Measurements from ENCODE around the gene THEM4.
"Not testable (repeated sequence)": the region's sequence is repeated elsewhere in the genome, so short reads cannot be mapped to it uniquely, and the experiment has no call there.

The THEM4 gene

DNA sequence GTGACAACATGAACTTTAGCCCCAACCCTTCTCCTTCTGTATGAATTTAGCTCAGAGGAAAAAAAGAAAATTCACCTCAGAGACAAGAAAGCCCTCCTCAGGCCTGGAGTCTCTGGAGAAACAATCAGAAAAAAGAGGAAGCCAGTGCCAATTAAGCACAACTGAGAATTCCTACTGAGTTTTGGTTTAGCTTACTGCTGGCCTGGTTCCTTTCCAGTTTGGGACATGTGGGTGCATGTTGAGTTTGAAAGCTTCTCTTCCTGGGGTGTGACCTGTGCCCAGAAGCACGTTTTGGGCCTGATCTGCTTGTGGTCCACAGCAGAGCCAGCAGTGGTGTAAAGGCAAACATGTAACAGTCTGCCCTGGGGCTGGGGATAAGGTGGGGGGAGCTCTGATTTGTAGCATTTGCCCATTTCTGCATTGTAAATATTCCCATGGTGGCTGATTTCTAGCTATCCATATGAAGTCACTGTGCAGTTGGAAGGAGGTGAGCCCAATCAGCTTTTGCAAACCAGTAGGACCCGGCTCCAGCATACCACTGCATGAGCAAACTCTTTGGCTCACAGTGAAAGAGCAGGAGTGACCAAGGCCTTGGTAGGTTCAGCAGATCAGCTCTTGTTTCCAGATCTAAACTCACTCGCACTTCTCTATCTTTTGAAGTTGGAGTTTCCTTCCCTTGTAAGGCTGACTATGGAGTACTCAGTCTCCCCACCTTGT is 51.1 kb downstream of the THEM4 start:
- no peak for DNase-seq

DNA sequence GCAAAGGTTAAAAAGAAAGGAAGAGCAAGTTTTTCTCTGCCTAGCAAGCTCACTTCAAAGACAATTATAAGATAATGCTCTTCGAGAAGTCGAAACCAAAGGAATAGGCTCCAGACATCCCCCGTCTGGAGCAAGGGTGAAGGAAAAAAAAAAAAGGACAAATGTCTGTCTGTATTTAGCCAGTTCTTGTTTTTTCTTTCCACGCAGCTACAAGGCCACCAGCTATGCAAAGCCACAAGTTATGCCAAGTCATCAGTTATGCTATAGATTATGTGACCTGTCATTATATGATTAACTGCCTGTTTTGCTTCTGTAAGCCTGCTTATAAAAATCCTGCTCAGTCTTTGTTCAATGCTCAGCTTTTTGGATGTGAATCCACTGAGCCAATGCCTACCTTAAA is 53.4 kb downstream of the THEM4 start:
- DNase-seq = no peak

DNA sequence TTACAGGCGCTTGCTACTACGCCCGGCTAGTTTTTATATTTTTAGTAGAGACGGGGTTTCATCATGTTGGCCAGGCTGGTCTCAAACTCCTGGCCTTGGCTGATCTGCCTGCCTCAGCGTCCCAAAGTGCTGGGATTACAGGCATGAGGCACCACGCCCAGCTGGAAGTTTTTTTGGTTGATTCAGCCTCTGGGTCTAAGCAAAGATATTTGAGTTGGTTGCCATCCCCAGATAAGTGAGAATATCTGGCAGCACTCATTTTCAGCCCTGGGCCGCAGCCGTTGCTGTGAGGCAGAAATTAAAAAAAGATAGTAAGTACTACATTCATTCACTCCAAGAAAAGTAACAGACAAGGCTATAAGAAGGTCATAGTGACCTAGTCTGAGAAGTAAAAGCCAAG is 53.8 kb downstream of the THEM4 start:
- DNase-seq = not testable (repeated sequence)

DNA sequence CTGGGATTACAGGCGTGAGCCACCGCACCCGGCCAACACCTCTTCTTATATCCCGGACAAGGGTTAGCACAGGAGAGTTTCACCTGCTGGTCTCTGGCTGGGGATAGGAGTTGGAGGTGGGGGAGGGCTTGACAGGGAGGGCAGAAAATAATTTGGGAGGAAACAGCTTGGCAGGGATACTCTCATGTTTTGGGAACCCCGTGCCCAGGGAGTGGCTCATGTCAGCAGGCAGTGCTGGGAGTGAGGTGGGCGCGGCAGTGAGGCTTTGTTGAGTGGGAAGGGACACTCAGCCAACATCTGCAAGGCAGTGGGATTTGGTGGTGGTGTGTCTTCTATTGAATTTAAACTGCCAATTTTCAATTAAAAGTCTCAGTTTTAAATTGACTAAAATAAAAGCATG is 54.7 kb downstream of the THEM4 start:
- no peak for DNase-seq

DNA sequence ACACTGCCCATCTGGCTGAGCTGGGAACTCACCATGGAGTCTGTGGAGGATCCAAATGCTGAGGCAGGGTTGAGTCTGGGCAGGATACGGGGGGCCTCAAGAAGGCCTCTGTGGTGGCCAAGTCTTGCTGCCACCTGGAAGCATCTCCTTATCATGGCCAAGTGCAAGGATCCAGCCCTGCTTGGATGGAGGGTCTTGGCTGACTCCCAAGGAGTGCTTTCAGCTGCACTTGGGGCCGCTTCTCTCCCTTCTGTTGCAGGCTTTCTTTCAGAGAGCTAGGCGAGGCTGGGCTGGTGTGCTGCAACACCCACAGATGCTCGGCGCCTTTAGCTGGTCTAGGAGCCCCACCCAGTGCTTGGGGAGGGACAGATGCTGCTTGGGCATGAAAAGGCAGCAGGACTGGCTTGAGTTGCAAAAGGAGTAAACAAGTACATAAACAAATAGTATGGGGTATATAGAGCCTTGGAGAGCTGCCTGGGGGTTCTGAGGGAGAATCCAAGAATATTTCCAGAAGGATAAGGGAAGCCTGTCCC is 55.8 kb downstream of the THEM4 start, which contains the start of gene THEM5:
TSS of gene THEM5 (minus strand) at position 302 of the 533 bp plus-strand sequence. CDS start at position 155, 147 bp downstream.
- no peak for DNase-seq

DNA sequence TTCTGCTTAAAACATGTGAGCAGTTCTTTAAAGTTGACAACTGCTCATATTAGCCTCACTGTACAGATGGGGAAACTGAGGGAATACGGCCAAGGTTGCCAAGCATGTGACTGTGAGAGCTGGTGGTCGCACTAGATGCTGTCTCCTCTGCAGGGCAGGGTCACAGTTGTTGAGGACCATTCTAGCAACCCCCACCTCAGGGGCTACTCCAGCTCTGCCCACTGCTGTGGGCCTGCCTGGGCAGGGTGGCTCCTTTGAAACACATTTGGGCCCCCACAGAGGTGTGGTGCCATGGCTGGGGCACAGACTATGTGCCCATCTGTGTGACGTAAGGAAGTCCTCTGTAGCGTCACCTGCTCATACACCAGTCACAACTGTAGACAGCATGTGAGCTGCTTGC is 56.6 kb downstream of the THEM4 start:
- no peak for DNase-seq

DNA sequence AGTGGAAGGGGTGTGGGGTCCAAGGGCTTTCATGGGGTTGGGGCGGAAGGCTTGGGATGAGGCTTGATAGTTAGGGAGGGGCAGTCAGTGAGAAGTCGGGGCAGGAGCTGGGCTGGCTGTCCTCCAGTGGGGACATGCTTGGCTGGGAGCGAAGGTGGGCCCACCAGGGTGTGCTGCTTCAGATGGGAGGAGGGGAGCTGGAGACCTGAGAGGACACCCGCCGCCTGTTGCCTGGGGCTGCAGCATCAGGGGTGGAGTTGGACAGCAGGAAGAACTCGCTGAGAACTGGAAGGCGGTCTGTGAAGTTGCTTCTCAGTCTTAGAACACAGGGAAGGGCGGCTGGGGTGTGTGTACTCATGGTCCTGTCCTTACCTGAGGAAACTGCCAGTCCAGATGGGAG is 57.4 kb downstream of the THEM4 start:
- no peak for DNase-seq

DNA sequence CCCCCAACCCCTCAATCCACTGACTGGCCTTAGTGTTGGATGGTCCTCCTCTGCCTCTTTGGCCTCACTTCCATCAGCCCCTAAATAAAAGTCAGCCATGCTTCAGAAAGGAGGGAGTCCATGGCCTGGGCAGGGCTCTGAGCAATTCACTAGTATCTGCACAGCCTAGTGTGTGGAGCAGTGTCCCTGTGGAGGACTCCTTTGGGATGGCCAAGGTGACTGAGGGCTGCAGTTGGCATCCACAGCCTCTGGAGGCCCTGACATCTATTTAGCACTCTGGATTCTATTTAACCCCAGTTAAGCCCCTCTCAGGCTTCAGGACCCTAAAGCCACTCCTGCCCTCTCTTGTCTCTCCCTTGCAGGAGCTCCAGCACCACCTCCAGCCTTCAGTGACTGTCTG is 59.4 kb downstream of the THEM4 start:
- no peak for DNase-seq

DNA sequence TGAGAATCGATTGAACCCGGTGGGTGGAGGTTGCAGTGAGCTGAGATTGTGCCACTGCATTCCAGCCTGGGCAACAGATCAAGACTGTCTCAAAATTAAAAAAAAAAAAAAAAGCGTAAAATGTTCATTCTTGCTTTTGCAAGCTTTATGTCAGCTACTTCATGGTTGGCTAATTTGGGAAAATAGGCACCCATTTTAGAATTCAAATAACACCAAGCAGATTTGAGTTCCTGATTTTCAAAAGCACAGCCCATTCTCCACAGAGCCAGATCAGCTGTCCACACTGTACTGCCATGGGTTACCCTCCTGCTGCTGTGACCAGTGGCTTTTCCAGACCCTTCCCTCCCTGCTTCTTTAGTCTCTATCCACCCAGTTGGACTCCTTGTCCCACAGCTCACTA is 60.2 kb downstream of the THEM4 start:
- no peak for DNase-seq

DNA sequence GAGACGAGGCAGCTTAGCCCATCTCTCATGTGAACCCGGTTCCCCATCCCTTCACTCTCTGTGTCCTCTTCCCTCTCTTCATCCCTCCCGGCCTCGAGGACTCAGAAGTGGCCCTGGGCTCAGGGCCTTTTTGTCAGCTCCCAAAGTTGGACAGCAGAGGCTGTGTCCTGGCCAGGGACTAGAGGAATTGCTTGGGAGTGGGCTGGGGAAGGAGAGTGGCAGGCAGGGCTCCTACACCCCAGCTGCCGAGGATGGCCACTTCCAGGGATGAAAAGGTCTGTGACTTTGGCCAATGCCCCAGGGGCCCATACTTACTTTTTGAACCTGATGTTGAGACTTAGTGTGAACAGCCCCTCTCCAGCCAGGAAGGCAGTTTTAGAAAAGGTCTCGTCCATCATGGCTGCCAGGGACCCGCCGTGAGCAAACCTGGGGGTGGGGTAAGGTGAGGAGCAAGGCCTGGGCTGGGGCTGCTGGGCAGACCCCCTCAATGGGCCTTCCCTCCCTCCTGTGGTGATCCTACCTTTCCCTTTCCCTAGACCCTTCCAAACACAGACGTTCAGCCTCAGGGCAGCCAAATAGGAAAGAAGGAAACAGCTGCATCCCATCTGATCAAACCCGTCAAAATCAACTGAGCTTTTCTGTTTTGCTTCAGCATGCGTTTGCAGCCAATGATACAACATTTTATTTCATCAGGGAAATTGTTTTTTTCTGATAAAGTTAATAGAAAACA is 61.3 kb downstream of the THEM4 start:
- no peak for DNase-seq

DNA sequence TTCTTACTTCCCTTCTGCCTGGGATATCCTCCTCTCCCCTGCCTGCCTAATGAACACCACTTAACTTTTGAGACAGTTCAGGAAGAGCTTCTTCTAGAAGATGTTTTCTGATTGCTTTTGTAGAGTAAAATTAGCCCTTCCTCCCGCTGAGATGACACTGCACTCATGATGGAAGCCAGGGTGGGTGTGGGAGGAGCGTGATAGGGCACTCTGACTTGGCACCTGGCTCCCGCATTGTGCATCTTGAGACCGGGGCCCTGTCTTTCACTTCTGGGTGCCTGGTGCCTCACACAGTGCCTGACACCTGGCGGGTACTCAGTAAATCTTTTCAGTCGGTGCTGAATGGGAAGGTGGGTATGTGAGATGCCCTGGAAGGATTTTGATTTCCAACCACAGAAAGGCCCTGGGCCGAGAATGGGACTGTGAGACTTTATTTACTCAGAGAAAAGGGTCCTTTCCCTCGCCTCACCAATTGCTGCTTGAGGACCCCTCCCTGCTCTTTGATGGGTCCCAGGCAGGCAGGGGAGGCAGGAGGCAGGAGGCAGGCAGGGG is 62.5 kb downstream of the THEM4 start:
- DNase-seq = no peak

DNA sequence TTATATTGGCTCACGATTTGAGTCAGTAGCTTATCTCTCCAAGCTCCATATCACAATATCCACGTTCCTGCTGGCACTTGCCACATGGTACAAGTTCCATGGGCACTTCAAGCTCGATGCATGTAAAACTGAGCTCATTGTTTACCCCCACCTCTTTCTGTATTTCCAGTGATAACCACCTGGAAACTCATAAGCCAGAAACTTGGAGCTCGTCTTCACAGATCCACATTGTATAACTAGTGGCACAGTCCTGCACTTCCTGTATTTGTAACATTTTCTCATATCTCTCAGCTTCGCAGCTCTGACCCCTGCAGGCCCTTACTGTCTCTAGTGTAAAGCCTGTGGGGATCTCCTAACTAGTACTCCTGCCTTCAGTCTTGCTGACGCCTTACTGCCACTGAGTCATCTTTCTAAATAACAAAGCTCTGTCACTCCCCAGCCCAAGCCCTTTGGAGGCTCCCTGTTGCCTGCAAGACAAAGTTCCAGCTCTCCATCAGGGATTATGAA is 63.2 kb downstream of the THEM4 start:
- DNase-seq = no peak

DNA sequence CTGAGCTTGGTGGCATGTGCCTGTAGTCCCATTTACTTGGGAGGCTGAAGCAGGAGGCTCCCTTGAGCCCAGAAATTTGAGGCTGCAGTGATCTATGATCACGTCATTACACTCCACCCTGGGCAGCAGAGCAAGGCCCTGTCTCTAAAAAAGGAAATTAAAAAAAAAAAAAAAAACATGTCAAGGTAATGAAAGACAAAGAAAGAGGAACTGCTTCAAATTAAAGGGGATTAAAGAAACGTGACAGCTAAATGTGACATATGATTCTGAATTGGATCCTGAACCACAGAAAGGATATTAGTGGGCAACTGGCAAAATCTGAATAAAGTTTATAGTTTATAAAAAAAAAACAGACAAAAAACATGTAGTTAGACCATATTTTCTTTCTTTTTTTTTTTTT is 65.9 kb downstream of the THEM4 start:
- no peak for DNase-seq

DNA sequence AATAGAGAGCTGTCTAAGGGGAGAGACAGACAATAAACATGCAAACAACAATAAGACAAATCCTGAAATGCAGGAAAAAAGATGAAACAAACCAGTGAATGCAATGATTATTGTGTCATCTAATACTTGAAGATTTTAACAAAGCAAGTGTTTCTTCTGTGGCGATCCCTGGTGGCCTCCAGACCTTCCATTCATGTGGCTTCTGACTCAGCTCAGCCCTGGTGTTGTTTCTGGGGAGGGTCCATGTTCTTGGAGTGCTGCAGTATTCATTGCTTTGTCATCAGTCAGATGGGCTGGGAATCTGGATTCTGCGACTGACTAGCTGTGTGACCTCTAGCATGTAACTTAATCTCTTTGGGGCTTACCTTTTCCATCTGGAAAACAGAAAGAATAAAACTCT is 68.2 kb downstream of the THEM4 start:
- no peak for DNase-seq

DNA sequence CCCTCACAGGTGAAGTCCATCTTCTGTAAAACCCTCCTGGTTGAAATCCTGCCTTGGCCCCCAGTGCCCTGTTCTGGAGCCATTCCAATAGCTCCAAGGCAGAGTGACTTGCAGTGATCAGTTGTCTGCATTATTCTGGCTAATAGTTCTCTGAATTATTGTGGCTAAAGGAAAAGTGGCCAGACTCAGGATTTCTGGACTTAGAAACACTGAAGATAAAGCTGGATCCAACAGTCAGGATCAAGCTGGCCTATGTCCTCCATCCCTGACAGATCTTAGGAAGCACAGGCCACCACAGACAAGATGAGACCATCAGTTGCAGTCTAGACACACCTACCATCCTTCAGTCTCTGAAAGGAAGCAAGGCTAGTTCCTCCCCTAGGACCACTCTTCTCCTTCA is 68.9 kb downstream of the THEM4 start:
- DNase-seq = no peak

DNA sequence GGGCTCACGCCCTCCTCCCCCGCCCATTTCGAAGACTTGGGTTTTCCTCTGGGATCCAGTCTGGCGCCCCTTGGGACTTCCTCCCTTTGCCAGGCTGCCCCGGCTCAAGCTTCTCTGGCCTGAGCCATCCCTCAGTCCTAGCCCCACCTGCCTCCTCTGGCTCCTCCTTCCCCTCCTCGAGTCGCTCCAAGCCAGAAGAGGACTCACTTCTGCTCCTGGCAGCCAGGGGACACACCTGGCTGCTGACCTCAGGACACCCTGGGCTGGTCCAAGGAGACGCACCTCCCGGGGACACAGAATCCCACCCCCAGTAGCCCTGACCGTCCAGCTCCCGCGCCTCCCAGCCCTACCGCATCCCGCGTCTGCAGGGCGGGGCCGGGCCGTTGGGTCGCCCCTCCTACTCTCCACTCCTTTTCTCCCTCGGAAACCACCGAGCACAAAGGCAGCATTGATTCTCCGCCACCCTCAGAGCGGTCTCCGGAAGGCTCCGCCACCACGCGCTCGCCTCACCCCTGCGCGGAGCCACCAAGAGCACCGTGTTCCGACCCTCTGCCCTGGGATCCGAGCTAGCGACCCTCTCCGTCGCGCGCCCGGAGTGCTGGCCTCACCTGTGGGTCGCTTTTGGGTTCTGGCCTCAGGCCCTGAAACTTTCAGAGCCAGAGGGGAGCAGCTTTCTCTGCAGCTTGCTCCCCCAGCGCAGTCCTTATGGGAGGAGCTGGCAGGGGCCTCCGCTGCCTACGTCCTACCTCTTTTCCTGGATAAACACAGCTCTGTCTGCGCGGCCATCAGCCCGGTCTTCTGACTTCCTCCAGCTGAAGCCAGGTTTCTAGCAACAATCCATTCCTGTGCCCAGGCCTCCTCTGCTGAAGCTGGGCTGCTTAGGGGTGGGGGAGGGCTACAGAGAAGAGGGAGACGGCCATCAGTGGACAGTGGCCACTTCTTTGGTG is 69.6 kb downstream of the THEM4 start, which contains the start of gene C2CD4D:
TSS of gene C2CD4D (minus strand) at position 364 of the 947 bp plus-strand sequence. CDS start 831 bp downstream, outside the sequence.
- DNase-seq = no peak

DNA sequence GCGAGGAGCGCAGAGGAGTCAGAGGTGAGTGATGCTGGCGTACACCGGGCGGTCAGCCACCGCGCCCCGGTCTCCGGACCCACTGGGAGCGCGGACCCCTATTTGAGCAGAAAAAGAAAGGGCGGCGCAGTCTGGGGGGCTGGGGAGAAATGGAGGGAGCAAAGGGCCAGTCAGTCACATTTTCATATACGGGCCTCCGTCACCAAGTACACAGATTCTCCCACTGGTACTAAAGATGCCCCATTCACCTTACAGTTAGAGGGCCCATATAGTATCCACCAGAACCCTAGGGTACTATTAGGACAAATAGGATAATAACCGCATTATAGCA is 70.3 kb downstream of the THEM4 start:
- DNase-seq = no peak

DNA sequence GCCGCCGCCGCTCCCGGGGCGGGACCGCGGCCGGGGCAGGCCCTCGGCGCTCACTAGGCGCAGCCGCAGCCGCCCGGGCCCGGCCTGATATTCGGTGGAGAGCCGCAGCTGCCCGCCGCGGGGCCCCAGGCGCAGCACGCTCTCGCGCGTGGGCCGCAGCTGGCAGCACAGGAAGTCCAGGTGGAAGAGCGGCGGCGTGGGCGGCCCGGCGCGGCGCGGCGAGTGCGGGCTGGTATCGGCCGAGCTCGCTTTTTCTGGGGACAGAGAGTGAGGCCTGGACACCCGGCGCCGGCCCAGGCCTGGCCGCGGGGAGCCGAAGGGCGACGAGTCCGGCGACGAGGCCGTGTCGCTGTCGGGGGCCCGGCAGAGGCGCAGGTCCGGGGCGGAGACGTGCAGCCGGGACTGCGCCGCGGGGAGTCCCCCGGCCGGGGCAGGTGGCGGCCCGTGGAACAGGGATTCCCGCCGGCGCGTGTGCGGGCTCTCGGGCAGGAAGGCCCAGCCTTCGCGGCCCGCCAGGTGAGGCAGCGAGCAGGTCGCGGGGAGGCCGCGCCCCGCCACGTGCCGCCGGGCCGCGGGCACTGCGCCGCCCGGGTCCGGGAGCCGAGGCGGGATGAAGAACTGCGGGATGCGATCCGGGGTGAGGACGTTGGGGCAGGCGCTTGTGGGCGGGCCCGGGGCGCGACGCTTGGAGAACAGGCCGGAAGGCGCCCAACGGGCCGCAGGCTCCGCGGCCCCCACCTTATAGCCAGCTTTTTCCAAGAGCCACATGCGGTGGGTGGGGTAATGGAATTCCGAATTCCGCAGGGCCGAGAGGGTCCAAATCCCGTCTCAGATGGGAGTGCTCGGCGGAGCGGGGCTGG is 70.9 kb downstream of the THEM4 start:
- DNase-seq = no peak

DNA sequence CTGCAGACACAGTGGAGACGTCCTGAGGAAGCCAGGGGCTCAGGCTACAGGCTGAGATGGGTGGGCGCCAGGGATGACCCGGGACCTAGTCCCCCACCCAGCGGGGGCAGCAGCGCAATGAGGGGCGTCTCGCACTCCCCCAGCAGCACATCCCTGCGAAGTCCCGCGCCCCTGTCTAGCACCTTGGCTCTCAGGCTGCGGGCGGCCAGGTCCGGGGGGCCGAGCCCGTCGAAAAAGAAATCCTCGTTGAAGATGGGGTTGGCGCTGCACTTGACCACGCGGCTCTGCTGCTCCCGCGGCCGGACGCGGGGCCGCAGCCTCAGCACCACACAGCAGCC is 71.5 kb downstream of the THEM4 start:
- DNase-seq = no peak

DNA sequence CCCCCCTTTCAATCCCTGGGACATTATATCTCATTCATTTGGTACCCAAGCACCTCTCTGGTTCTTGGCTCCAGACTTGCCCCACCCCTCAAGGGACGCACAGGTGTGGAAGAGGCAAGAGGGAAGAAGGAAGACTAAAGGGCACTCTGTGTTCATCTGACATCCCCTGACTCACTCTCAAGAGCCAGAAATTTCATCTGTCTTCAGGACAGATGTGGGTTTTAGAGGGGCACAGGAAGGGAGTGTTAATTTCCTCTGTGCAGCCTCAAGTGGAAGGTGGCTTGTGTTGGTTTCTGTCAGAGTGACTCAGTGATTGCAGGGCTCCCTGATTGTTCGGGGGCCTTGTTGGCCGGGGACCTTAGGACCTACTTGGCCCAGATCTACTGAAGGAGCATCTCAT is 72.1 kb downstream of the THEM4 start:
- DNase-seq = no peak

DNA sequence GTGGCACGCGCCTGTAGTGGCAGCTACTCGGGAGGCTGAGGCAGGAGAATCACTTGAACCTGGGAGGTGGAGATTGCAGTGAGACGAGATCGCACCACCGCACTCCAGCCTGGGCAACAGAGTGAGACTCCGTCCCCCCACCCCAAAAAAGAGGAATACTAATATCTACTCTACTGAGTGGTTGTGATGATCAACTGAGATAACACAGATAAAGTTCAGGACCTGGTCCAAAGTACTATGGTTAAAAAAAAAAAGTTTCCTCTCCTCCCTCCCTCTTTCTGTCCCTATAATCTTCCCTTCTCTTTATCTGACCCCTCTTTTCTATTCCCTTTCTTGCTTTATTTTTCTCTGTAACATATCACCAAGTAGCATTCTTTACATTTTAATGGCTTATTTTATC is 73.7 kb downstream of the THEM4 start:
- DNase-seq = no peak

DNA sequence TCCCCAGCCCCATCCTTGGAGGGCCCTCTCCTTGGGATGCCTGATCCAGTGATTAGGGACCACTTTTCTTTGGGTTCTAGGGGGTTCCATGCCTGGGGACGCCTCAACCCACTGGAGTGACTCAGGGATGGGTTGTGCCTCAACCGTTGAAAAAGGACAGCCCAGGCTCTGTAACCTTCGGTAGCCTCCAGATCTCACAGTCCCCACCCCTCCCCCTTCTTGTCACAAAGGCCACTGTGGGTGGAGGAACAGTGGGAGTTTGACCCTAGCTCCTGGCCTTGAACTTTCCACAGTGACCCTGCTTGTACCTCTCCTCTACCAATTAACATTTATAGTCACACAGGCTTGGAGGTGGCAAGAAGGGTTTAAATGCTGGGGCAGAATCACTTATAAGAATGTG is 75.1 kb downstream of the THEM4 start:
- DNase-seq = no peak

Measured in KG1 (cell line).